Small intestine (tissue), 7 donors: ENCODE data around the gene OTOGL. TPM values are rescaled to one million over a fixed set of nuclear protein-coding genes. Genes with fewer than 3 reads are reported as not detected.
"Not testable (repeated sequence)": the region's sequence is repeated elsewhere in the genome, so short reads cannot be mapped to it uniquely, and the experiment has no call there.

Source experiments
- DNase-seq, 2 donors: peaks; one replicate each; pipeline versions ENCODE4 v3.0.0 to v3.0.0-alpha.2; 2013
- FAIRE-seq: peaks from 2 replicates; lab custom pipeline; 2012; peaks lifted over from hg19 to GRCh38; lab: Jason Lieb, UNC
- H3K27ac ChIP-seq, 3 donors: one replicate each; pipeline ENCODE4 v1.5.1; 2013; ENCODE audit warnings: low read length in 2 of 3, mild to moderate bottlenecking in 2 of 3, control low read depth in 1 of 3, inconsistent platforms in 1 of 3, low read depth in 1 of 3, moderate library complexity in 1 of 3
- H3K27me3 ChIP-seq, 3 donors: one replicate each; pipeline ENCODE4 v1.6.1; 2013; ENCODE audit warnings: low read length in 3 of 3, inconsistent platforms in 1 of 3; ENCODE audit not compliant: control insufficient read depth in 3 of 3, insufficient read depth in 3 of 3
- H3K36me3 ChIP-seq, 3 donors: one replicate each; pipeline ENCODE4 v1.6.1; 2013; ENCODE audit warnings: low read length in 3 of 3, inconsistent platforms in 1 of 3, low read depth in 1 of 3, mild to moderate bottlenecking in 1 of 3, moderate library complexity in 1 of 3; ENCODE audit not compliant: control insufficient read depth in 3 of 3, insufficient read depth in 2 of 3
- H3K4me1 ChIP-seq, 3 donors: one replicate each; pipeline ENCODE4 v1.6.1; 2013; ENCODE audit warnings: low read length in 2 of 3, inconsistent platforms in 1 of 3, low read depth in 1 of 3, mild to moderate bottlenecking in 1 of 3, moderate library complexity in 1 of 3; ENCODE audit not compliant: control insufficient read depth in 3 of 3, insufficient read depth in 2 of 3
- H3K4me3 ChIP-seq, 3 donors: one replicate each; pipeline ENCODE4 v1.5.1; 2013; ENCODE audit warnings: low read length in 3 of 3, control low read depth in 1 of 3, inconsistent platforms in 1 of 3, low read depth in 1 of 3, mild to moderate bottlenecking in 1 of 3, moderate library complexity in 1 of 3
- H3K9me3 ChIP-seq, 2 donors: one replicate each; pipeline ENCODE4 v1.6.1; 2013; ENCODE audit warnings: low read depth in 1 of 2, low read length in 1 of 2; ENCODE audit not compliant: control insufficient read depth in 2 of 2, insufficient read depth in 1 of 2
- WGBS, 3 donors: extraction: QIAGEN DNeasy Blood & Tissue Kit; methylation state at CpG; one replicate each; pipeline ENCODE4 v1.1.7; 2013; 5-methylcytosine and 5-hydroxymethylcytosine counted together
- polyA plus RNA-seq, 4 donors: library from polyadenylated mRNA; stranded (reverse) in 3 of 4; unstranded in 1 of 4; fragments of 200-250 nt in 3 of 4; fragments of 120-200 nt in 1 of 4; gene quantifications; one replicate each; pipeline versions ENCODE4 v1.2.1 to v1.2.3, GENCODE V29; 2013
- donor health status: healthy with polysubstance abuse.
- donor health status: control.
- donor health status: control.
- donor health status: Bipolar disorder and iron deficiency.
- donor health status: healthy.

The OTOGL gene
- polyA plus RNA-seq, 4 donors, result 0.09 to 0.44 TPM; not detected in 2

GRCh38 chr12:80226576-80226975, 127.2 kb downstream of the OTOGL start:
- DNase-seq, result peak in 1 of 2 donors; percentile 15

GRCh38 chr12:80227904-80228303, 128.6 kb downstream of the OTOGL start:
- H3K36me3 ChIP-seq, H3K4me3 ChIP-seq, H3K27ac ChIP-seq, H3K9me3 ChIP-seq, H3K27me3 ChIP-seq, FAIRE-seq, DNase-seq, H3K4me1 ChIP-seq: not testable (repeated sequence)
- 93 to 97% (median 93%) methylated on average over 4 of the region's 4 CpGs for WGBS, 3 donors

More at GRCh38 chr12:80226576-80226975, 127.2 kb downstream of the OTOGL start:
- no peaks in the 10 kb centered on the region for H3K36me3 ChIP-seq
- WGBS, 3 donors, result 5 to 39% (median 6%) methylated on average over 1 of the region's 1 CpG
- H3K4me1 ChIP-seq, result peaks cover 0 to 2% (median 0%) of the 10 kb centered on the region in 3 donors
- no peaks in the 10 kb centered on the region for H3K27me3 ChIP-seq
- no peak overlapping the region for H3K4me3 ChIP-seq
- H3K27ac ChIP-seq, result no peak overlapping the region
- H3K9me3 ChIP-seq, result no peaks in the 10 kb centered on the region
- no peak for FAIRE-seq

GRCh38 chr12:80230068-80230467, 130.7 kb downstream of the OTOGL start:
- Histone ChIP-seq H3K27ac (no peak overlapping the region), H3K9me3 (no peaks in the 10 kb centered on the region), H3K4me1 (peaks cover 0 to 2% (median 0%) of the 10 kb centered on the region in 3 donors), H3K4me3 (no peak overlapping the region), H3K27me3 (no peaks in the 10 kb centered on the region), H3K36me3 (no peaks in the 10 kb centered on the region)
- 18 to 34% (median 28%) methylated on average over 3 of the region's 3 CpGs for WGBS, 3 donors
- FAIRE-seq (no peak), DNase-seq (peak in 1 of 2 donors; percentile 46)

- WGBS, 3 donors, result 64 to 72% (median 66%) methylated on average over 1 of the region's 1 CpG
Observed at GRCh38 chr12:80232837-80233236, 133.5 kb downstream of the OTOGL start.

GRCh38 chr12:80233926-80234325, 134.6 kb downstream of the OTOGL start:
- no peak for DNase-seq
- no peak for FAIRE-seq
- Histone ChIP-seq H3K4me1 (peaks cover 0 to 2% (median 0%) of the 10 kb centered on the region in 3 donors), H3K36me3 (no peaks in the 10 kb centered on the region), H3K4me3 (no peak overlapping the region), H3K9me3 (no peaks in the 10 kb centered on the region), H3K27ac (no peak overlapping the region), H3K27me3 (no peaks in the 10 kb centered on the region)

More at GRCh38 chr12:80232837-80233236, 133.5 kb downstream of the OTOGL start:
- DNase-seq (peak in 1 of 2 donors; percentile 50), FAIRE-seq (no peak)
- Histone ChIP-seq H3K4me1 (peaks cover 0 to 2% (median 0%) of the 10 kb centered on the region in 3 donors), H3K36me3 (no peaks in the 10 kb centered on the region), H3K27me3 (no peaks in the 10 kb centered on the region), H3K4me3 (no peak overlapping the region), H3K9me3 (no peaks in the 10 kb centered on the region), H3K27ac (no peak overlapping the region)

GRCh38 chr12:80234667-80235066, 135.3 kb downstream of the OTOGL start:
- no peak for DNase-seq
- H3K27me3 ChIP-seq, result no peaks in the 10 kb centered on the region
- H3K36me3 ChIP-seq, result no peaks in the 10 kb centered on the region
- H3K27ac ChIP-seq, result no peak overlapping the region
- FAIRE-seq, result no peak
- peaks cover 0 to 1% (median 0%) of the 10 kb centered on the region in 3 donors for H3K4me1 ChIP-seq
- no peaks in the 10 kb centered on the region for H3K9me3 ChIP-seq
- no peak overlapping the region for H3K4me3 ChIP-seq
- 59 to 72% (median 66%) methylated on average over 3 of the region's 3 CpGs for whole genome bisulfite sequencing, 3 donors

GRCh38 chr12:80235944-80236343, 136.6 kb downstream of the OTOGL start:
- H3K4me3 ChIP-seq, result no peak overlapping the region
- H3K9me3 ChIP-seq, result no peaks in the 10 kb centered on the region
- H3K4me1 ChIP-seq, result no peaks in the 10 kb centered on the region
- no peak for FAIRE-seq
- no peak overlapping the region for H3K27ac ChIP-seq
- H3K36me3 ChIP-seq, result no peaks in the 10 kb centered on the region
- no peak for DNase-seq
- no peaks in the 10 kb centered on the region for H3K27me3 ChIP-seq

GRCh38 chr12:80239867-80240266, 140.5 kb downstream of the OTOGL start:
- Histone ChIP-seq H3K4me3 (no peak overlapping the region), H3K27ac (no peak overlapping the region), H3K36me3 (no peaks in the 10 kb centered on the region), H3K27me3 (no peaks in the 10 kb centered on the region), H3K9me3 (no peaks in the 10 kb centered on the region), H3K4me1 (no peaks in the 10 kb centered on the region)
- DNase-seq (no peak), FAIRE-seq (no peak)

- H3K9me3 ChIP-seq, result no peaks in the 10 kb centered on the region
- H3K27ac ChIP-seq, result no peak overlapping the region
- H3K27me3 ChIP-seq, result no peaks in the 10 kb centered on the region
- FAIRE-seq, result no peak
- H3K4me3 ChIP-seq, result no peak overlapping the region
- no peaks in the 10 kb centered on the region for H3K36me3 ChIP-seq
- WGBS, 3 donors, result 76 to 78% (median 78%) methylated on average over 5 of the region's 5 CpGs
- no peaks in the 10 kb centered on the region for H3K4me1 ChIP-seq
- DNase-seq, result no peak
Observed at GRCh38 chr12:80241576-80242273, 142.4 kb downstream of the OTOGL start.
